Right lung (tissue), 5 donors: ENCODE results near the gene BRCA1. TPM values are rescaled to one million over a fixed set of nuclear protein-coding genes. Genes with fewer than 3 reads are reported as not detected.
"Not testable (repeated sequence)": the region's sequence is repeated elsewhere in the genome, so short reads cannot be mapped to it uniquely, and the experiment has no call there.

ENCODE experiments used
- DNase-seq, 2 donors: peaks; one replicate each; pipeline ENCODE4 v3.0.0-alpha.2; 2013
- polyA plus RNA-seq, 5 donors: library from polyadenylated mRNA; unstranded; fragments of 120-200 nt; gene quantifications; one replicate each; pipeline versions ENCODE4 v1.2.1 to v1.2.3, GENCODE V29; 2013; ENCODE audit warnings: inconsistent platforms in 1 of 5, low replicate concordance in 1 of 5; ENCODE audit not compliant: insufficient read length in 5 of 5, insufficient read depth in 1 of 5

Gene BRCA1
- polyA plus RNA-seq, 5 donors: 10.4 to 24.6 (median 17.4) TPM

- no peak for DNase-seq
Observed at GRCh38 chr17:43070257-43070656, 54.9 kb downstream of the BRCA1 start.

DNA sequence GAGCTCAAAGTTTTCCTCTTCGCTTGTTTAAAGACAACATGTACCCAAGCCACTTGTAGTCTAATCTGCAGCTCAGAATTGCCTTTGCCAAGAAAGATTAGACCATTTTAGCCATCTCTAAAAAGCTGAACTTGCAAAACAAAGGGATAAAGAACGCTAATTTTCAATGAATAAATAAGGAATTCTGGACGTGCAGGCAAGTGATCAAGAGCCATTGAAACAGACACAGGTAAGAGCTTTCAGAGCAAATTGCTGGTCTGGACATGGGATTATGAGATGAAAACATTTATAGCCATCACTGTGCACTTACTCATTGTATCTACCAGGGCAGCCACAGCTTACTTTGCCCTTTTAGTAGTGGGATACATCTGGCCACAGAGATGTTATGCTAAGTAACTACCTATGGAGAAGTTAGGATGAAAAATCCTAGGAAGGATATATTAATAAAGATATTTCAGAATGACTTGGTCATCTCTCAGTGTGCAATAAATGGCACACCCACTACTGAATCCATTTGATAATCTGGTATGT lies 55.7 kb downstream of the BRCA1 start:
- no peak for DNase-seq

GRCh38 chr17:43068570-43069367 lies 56.4 kb downstream of the BRCA1 start:
- no peak for DNase-seq

GRCh38 chr17:43062984-43063638 lies 62.1 kb downstream of the BRCA1 start:
- DNase-seq: no peak

- no peak for DNase-seq
Observed at GRCh38 chr17:43056051-43056450, 69.1 kb downstream of the BRCA1 start.

DNA sequence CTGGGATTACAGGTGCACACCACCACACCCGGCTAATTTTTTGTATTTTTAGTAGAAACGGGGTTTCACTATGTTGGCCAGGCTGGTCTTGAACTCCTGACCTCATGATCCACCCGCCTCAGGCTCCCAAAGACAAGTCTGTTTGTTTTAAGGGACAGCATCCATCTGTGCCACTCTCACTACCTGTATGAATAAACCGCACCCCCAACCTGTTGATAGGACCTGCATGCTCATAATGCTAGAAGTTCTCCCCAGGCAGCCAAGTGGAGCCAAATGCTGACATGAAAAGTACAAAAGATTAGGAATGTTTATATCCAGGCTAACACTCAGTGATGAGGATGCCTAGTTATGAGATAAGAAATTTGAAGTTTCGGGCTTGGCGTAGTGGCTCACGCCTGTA lies 72.2 kb downstream of the BRCA1 start:
- not testable (repeated sequence) for DNase-seq

DNA sequence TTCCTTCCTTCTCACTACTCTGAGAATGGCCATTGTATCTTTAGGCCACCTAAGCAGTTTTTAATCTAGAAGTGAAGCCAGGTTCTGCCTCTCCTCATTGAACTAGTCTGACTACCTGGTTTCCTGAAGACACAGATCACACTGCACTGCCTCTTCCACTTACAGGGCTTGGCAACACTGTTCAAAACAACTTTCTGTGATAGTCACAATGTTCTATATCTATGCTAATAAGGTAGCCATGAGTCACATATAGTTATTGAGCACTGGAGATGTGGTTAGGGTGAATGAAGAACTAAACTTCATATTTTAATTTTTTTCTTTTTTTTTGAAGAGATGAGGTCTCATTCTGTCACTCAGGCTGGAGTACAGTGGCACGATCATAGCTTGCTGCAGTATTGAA lies 73.2 kb downstream of the BRCA1 start:
- no peak for DNase-seq

- DNase-seq: no peak
Observed at GRCh38 chr17:43044024-43044423, 81.1 kb downstream of the BRCA1 start.

DNA sequence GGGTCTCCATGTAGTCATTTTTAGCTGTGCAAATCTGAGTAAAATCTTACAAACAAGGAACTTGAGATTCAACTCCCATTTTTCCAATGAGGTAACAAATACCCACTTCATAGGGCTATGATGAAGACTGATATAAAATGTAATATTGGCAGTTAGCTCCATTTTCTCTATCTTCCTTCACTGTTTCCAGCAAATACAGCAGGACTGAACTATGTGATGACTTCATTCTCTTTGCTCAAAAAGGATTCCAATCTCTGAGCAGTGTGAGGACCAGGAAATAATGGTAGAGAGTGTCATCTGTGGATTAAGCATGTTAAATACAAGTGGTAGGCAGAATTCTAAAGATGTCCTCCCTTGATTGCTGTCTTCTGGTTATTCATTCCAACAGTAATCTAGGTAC lies 81.9 kb downstream of the BRCA1 start:
- no peak for DNase-seq

- no peak for DNase-seq
Observed at GRCh38 chr17:43042025-43042628, 83.0 kb downstream of the BRCA1 start.

- DNase-seq: no peak
Observed at GRCh38 chr17:43040655-43041054, 84.5 kb downstream of the BRCA1 start.

GRCh38 chr17:43039646-43040045 lies 85.5 kb downstream of the BRCA1 start:
- no peak for DNase-seq

GRCh38 chr17:43034894-43035293 lies 90.3 kb downstream of the BRCA1 start:
- no peak for DNase-seq

- DNase-seq: no peak
Observed at GRCh38 chr17:43033948-43034881, 90.9 kb downstream of the BRCA1 start.

GRCh38 chr17:43031666-43032065 lies 93.5 kb downstream of the BRCA1 start:
- no peak for DNase-seq

DNA sequence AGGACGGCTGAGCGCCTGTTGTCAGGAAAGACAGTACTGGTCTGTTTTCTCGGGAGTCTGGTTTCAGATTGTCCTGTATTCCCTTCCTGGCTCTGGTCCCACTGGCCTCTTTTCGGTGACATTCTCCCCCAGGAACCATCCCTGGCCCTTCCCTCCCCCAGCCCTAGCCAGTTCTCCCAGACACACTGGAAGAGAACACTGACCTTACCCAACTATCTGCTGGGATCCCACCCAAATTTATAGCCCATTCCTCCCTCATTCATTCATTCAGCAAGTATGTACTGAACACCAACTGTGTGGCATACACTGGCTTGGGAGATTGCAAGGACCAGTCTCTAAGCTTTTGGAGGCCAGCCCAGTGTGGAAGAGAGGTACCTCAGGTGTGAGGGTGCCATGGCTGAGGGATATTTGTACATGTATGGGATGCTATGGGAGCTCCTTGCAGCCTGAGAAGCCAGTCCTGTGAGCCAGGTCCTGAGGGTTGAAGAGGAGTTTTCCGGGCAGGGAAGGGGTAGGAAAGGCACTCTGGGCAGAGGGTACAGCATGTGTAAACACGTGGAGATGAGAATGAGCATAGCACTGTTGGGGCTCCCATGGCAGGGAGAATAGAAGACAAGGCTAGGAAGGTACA lies 94.9 kb downstream of the BRCA1 start:
- DNase-seq: no peak

DNA sequence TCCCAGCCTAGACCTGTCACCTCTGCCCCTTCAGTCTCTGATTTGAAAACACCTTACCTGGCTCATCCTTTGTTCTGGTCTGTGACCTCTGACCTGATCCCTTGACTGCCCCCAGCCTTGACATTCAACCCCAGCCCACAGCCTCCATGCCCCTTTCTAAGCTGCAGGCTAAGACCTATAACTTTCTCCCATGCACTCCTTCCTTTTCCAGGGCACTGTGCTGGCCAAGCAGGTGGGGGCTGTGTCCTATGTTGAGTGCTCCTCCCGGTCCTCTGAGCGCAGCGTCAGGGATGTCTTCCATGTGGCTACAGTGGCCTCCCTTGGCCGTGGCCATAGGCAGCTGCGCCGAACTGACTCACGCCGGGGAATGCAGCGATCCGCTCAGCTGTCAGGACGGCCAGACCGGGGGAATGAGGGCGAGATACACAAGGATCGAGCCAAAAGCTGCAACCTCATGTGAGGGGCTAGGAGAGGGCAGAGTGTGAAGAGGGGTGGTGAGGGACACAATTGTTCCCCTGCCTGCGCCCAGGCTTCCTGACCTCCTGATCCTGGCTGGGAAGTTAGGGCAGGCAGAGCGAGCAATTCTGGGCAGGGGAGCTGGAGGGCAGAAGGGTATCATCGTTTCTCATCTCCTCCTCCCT lies 96.8 kb downstream of the BRCA1 start:
- no peak for DNase-seq

GRCh38 chr17:43027091-43028032 lies 97.8 kb downstream of the BRCA1 start:
- DNase-seq: no peak

DNA sequence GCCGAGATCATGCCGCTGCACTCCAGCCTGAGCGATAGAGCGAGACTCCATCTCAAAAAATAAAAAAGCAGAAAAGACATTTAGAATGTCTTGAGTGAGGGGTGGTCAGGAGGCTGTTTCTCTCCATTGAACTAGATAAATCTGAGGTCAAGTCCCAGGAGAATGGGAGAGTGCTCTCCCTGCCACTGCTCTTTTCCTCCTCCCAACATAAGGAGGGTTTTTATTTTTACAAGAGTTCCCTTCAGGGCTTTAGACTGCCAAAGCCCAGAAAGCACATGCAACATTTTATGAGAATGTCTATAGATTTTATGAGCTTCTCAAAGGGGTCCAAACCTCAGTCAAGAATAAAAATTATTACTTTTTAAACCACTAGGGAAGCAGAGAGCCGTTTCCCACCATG lies 98.6 kb downstream of the BRCA1 start:
- DNase-seq: no peak
